A673 (cell line): ENCODE measurements around the gene CPNE8. TPM values are rescaled to one million over a fixed set of nuclear protein-coding genes. Genes with fewer than 3 reads are reported as not detected.

Source experiments
- BruUV-seq: library from RNA; stranded (reverse); fragments of 400-500 nt; replicated peaks from 2 replicates; lab custom pipeline; 2021; lab: Mats Ljungman, UMichigan
- CTCF ChIA-PET: fragments of 300-600 bp; sonication (Branson Sonifier 250); formaldehyde crosslinking; loops from one replicate; lab custom pipeline; 2022; ENCODE audit warnings: antibody characterized with exemption; lab: Charles Lee
- POLR2A ChIA-PET: fragments of 300-600 bp; sonication (Branson Sonifier 250); formaldehyde crosslinking; loops from one replicate; lab custom pipeline; 2022; ENCODE audit warnings: antibody characterized with exemption; ENCODE audit not compliant: low non-redundant PET; lab: Charles Lee
- DNase-seq: peaks from one replicate; pipeline ENCODE4 v3.0.0-alpha.2; 2015; ENCODE audit warnings: low spot score
- H3K27ac ChIP-seq: fragments of 200-600 bp; sonication (generic); 2 replicates; pipeline ENCODE4 v1.5.1; 2016; ENCODE audit warnings: mixed run types, low read depth, mild to moderate bottlenecking, mixed read lengths, antibody characterized with exemption, low read length; ENCODE audit not compliant: poor library complexity, severe bottlenecking
- H3K27me3 ChIP-seq: fragments of 200-600 bp; sonication (generic); replicated peaks from 2 replicates; pipeline ENCODE4 v1.6.1; 2017; ENCODE audit warnings: mixed run types, low read depth, mild to moderate bottlenecking, mixed read lengths, antibody characterized with exemption, low read length; ENCODE audit not compliant: insufficient read depth, poor library complexity
- H3K36me3 ChIP-seq: fragments of 200-600 bp; sonication (generic); 2 replicates; pipeline ENCODE4 v1.6.1; 2016; ENCODE audit warnings: mixed run types, mild to moderate bottlenecking, mixed read lengths, antibody characterized with exemption, low read length; ENCODE audit not compliant: insufficient read depth, poor library complexity, severe bottlenecking
- H3K4me1 ChIP-seq: fragments of 200-600 bp; sonication (generic); 2 replicates; pipeline ENCODE4 v1.6.1; 2017; ENCODE audit warnings: mixed run types, mild to moderate bottlenecking, mixed read lengths, antibody characterized with exemption, low read length; ENCODE audit not compliant: insufficient read depth, poor library complexity, severe bottlenecking
- H3K4me3 ChIP-seq: fragments of 200-600 bp; sonication (generic); 2 replicates; pipeline ENCODE4 v1.5.1; 2016; ENCODE audit warnings: low read depth, mixed run types, mild to moderate bottlenecking, mixed read lengths, low read length; ENCODE audit not compliant: poor library complexity, severe bottlenecking
- H3K9me3 ChIP-seq: fragments of 200-600 bp; sonication (generic); 2 replicates; pipeline ENCODE4 v1.6.1; 2016; ENCODE audit warnings: mixed run types, low read depth, mild to moderate bottlenecking, mixed read lengths, antibody characterized with exemption, low read length; ENCODE audit not compliant: poor library complexity, severe bottlenecking
- EZH2 ChIP-seq: fragments of 200-600 bp; sonication (generic); IDR thresholded peaks from 2 replicates; pipeline ENCODE4 v1.6.1; 2017; ENCODE audit warnings: borderline replicate concordance, low read depth, mild to moderate bottlenecking, mixed read lengths, antibody characterized with exemption, low read length; ENCODE audit not compliant: poor library complexity, severe bottlenecking
- intact Hi-C: fragments of 100-400 bp; cut with micrococcal nuclease; formaldehyde crosslinking; loops from one replicate; pipeline ENCODE4 v1.10.0; 2022; ENCODE audit not compliant: unreplicated experiment
- total RNA-seq: library from RNA; stranded (reverse); gene quantifications from 2 replicates; pipeline ENCODE4 v1.2.3, GENCODE V29; 2021
- TF ChIP-seq, protein P1 (sequence below): fragments of 300-800, 200-600 bp; sonication (generic); conservative IDR thresholded peaks from 2 replicates; pipeline ENCODE4 v1.5.1; 2017; ENCODE audit warnings: low read depth, mild to moderate bottlenecking, antibody characterized with exemption, low read length, moderate library complexity, mixed read lengths

CPNE8 gene
- total RNA-seq, 1 experiment from 2014 or later = 1.3 TPM

DNA sequence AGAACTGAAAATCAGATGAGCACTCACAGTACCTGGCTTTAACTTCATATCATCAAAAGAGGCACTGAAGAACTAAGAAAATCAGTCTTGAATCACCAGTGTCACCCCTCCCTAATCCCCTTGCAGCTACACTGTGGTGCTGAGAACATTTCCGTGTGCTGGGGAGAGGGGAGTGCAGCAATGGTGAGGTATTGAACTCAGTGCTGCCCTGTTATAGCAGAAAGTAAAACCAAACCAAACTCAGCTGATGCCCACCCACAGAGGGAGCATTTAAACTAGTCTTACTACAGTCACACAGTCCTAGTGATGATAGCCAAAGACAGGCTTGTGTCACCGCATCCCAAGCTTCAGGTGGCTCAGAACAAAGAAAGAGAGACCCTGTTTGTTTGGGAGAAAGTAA lies 122.1 kb downstream of the CPNE8 start:
- no peaks in the 10 kb centered on the region for H3K4me1 ChIP-seq
- ChIA-PET POLR2A (no interaction called here), CTCF (no interaction called here)
- no peaks in the 10 kb centered on the region for H3K27me3 ChIP-seq
- TF ChIP-seq, protein P1, sequence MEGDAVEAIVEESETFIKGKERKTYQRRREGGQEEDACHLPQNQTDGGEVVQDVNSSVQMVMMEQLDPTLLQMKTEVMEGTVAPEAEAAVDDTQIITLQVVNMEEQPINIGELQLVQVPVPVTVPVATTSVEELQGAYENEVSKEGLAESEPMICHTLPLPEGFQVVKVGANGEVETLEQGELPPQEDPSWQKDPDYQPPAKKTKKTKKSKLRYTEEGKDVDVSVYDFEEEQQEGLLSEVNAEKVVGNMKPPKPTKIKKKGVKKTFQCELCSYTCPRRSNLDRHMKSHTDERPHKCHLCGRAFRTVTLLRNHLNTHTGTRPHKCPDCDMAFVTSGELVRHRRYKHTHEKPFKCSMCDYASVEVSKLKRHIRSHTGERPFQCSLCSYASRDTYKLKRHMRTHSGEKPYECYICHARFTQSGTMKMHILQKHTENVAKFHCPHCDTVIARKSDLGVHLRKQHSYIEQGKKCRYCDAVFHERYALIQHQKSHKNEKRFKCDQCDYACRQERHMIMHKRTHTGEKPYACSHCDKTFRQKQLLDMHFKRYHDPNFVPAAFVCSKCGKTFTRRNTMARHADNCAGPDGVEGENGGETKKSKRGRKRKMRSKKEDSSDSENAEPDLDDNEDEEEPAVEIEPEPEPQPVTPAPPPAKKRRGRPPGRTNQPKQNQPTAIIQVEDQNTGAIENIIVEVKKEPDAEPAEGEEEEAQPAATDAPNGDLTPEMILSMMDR = no peak
- TF ChIP-seq EZH2 = no peak
- no peak overlapping the region for H3K4me3 ChIP-seq
- H3K36me3 ChIP-seq = no peaks in the 10 kb centered on the region
- BruUV-seq = no TSS peak
- no peak overlapping the region for H3K27ac ChIP-seq
- no peak for DNase-seq
- intact Hi-C loops = no loop called here
- H3K9me3 ChIP-seq = peaks cover 18% of the 10 kb centered on the region

DNA sequence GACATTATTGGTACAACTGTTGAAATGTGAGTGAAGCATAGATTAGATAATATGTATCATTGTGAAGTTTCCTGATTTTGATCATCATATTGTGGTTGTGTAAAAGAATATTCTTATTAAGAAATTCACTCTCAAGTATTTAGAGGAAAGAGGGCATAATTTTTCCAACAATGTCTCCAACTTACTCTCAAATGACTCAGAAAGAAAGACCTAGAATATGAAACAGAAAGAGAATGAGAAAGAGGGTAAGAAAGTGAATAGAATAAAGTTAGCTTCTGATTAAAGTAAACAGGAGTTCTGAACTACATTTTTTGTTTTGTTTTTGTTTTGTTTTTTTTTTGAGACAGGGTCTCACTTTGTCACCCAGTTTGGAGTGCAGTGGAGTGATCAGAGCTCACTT lies 123.0 kb downstream of the CPNE8 start:
- no peaks in the 10 kb centered on the region for H3K36me3 ChIP-seq
- CTCF ChIA-PET = no interaction called here
- H3K27ac ChIP-seq = no peak overlapping the region

DNA sequence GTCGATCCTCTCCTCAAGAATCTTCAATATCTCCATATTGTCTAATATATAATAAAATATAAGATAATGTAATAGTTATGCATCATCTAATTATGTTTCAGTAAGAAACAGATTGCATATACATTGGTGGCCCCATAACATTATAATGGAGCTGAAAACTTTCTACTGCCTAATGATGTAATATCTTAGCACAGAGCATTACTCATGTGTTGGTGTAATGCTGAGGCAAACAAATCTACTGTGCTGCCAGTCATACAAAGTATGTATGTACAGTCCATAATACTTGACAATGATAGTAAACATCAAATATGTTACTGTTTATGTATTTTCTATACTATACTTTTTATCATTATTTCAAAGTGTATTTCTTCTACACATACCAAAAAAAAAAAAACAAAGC lies 128.7 kb downstream of the CPNE8 start:
- no peaks in the 10 kb centered on the region for H3K36me3 ChIP-seq
- POLR2A ChIA-PET = no interaction called here
- no TSS peak for BruUV-seq
- peaks cover 3% of the 10 kb centered on the region for H3K9me3 ChIP-seq
- intact Hi-C loops = no loop called here
- H3K4me3 ChIP-seq = no peak overlapping the region
- CTCF ChIA-PET = interaction anchor here (0.6 kb wide), 1 partner anchor 574 kb away, joined by 3 read pairs; no protein-coding TSS in a partner anchor
- no peaks in the 10 kb centered on the region for H3K27me3 ChIP-seq
- H3K27ac ChIP-seq = no peak overlapping the region
- H3K4me1 ChIP-seq = no peaks in the 10 kb centered on the region
- no peak for DNase-seq
- TF ChIP-seq EZH2 = no peak
- TF ChIP-seq, protein P1 = no peak

More for the DNA sequence above, 123.0 kb downstream of the CPNE8 start:
- Histone ChIP-seq H3K9me3 (peaks cover 15% of the 10 kb centered on the region), H3K4me1 (no peaks in the 10 kb centered on the region), H3K4me3 (no peak overlapping the region), H3K27me3 (no peaks in the 10 kb centered on the region)
- no peak for DNase-seq
- intact Hi-C loops = no loop called here
- TF ChIP-seq EZH2 = no peak
- TF ChIP-seq, protein P1 = no peak
- BruUV-seq = no TSS peak
- POLR2A ChIA-PET = no interaction called here
